ENCODE results near the gene ACTN3.

The ACTN3 gene

DNA sequence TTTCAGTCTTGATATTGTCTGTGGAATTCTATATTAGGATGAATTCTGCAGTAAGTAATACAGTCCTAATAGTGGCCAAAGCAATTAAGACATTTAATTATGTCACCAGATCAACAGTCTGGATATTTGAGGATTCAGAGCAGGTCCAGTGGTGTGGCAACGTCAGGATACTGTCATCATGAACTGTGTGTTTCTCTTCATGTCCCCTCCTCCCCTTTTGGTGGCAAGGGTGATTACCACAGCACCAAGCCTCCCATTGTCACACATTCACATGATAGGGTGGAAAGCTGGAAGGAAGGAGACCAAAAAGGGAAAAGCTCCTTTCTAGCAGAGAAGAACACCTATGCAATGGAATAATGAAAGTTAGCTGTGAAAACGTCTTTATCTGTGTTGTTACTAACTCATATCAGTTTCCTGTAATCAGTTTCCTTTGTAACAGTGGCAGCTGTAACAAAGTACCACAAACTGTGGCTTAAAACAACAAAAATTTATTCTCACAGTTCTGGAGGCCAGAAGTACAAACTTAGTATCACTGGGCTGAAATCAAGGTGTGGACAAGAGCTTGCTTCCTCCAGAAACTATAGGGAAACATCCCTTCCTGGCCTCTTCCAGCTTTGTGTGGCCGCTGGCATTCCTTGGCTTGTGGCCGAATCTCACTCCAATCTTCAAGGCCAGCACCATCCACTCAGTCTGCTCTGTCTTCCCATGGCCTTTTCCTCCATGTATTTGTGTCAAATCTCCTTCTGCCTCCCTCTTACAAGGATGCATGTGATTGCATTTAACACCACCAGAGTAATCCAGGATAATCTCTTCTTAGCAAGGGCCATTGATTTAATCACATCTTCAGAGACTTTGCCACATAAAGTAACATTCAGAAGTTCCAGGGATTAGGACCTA, 63.3 kb downstream of the ACTN3 start:
- no peak for DNase-seq (ENCODE audit: insufficient read length)
- TF ChIP-seq POLR2A (IDR thresholded peaks at IDR 0.05; ENCODE audit: low read depth, low read length) (no peak), TAF1 (IDR thresholded peaks at IDR 0.05; ENCODE audit: borderline replicate concordance, low read depth, low read length) (no peak), POLR2AphosphoS5 (IDR thresholded peaks at IDR 0.05; ENCODE audit: low read depth, low read length) (no peak)
- FAIRE-seq = peak; percentile 14

DNA sequence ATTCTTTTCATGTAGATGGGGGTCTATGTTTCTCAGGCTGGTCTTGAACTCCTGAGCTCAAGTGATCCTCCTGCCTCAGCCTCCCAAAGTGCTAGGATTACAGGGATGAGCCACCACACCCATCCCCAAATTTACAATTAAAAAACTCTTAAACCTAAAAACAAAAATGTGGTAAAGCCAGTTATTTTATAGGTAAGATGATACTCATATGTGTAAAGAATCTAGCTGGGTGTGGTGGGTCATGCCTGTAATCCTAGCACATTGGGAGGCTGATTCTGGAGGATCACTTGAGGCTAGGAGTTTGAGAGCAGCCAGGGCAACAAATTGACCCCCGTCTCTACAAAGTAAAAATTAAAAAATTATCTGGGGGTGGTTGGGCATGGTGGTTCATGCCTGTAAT, 65.8 kb downstream of the ACTN3 start:
- FAIRE-seq (no peak), DNase-seq (ENCODE audit: insufficient read length) (no peak)
- TF ChIP-seq POLR2AphosphoS5 (IDR thresholded peaks at IDR 0.05; ENCODE audit: low read depth, low read length) (no peak), POLR2A (IDR thresholded peaks at IDR 0.05; ENCODE audit: low read depth, low read length) (no peak), TAF1 (IDR thresholded peaks at IDR 0.05; ENCODE audit: borderline replicate concordance, low read depth, low read length) (no peak)

Measured in GM12892 (cell line).